ENCODE data around the gene DSG1. TPM values are rescaled to one million over a fixed set of nuclear protein-coding genes. Genes with fewer than 3 reads are reported as not detected.

The DSG1 gene
- total RNA-seq: 0.21 and 0.72 TPM in 2 replicates

DNA sequence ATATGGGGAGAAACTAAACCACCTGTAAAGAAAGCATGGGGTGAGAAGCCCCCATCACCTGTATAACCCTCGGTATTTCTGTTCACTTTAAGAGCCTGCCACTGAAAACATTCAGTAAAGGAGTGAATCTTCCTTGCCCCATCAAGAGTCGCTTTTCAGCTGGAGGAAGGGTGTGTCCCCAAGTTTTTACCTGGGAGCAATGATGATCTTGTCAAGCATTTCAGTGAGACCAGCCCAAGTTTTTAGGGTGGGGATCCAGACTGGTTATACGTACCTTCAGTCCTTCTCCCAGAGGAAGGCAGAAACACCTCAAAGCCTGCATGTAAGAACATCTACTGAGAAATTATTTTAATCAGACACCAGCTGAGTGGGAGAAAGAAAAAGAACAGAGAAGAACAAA is at the start of gene DSG1:
Gene DSG1 (plus strand): TSS at position 301 of the 400 bp plus-strand sequence. CDS start 141 bp downstream, outside the sequence.

DNA sequence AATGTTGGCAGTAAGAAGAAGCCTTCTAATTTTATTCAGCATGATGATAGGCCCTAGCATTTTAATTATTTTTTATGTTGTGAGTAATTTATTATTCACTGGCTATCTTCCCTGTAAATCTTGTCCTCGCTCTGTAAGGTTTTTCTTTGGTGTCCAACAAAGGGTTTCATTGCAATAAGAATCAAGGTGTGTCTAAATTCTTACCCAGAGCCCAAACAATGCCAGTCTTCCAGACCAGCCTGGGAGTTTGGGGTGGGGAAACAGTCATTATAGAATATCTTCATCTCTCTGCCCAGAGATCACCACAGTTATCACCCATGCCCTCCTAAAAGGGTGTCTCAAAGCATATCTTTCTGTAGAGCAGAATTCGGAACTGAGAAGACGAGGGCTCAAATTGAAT is 58.5 kb downstream of the DSG1 start, which contains the start of gene DSG4:
Gene DSG4 (plus strand): TSS at position 301 of the 400 bp plus-strand sequence. CDS start 135 bp downstream, outside the sequence.

Other genes starting within 250 kb of the DSG1 start
- 65.4 and 69.6 TPM in 2 replicates for gene DSC2, start 215.7 kb upstream of the DSG1 start, total RNA-seq
- under 0.01 TPM in 1 of 2 replicates, not detected in the other for gene DSC1, start 155.3 kb upstream of the DSG1 start, total RNA-seq
- not detected in 2 replicates for gene DSG4, start 58.6 kb downstream of the DSG1 start, total RNA-seq
- gene DSG3, start 129.6 kb downstream of the DSG1 start, total RNA-seq: 215 and 390 TPM in 2 replicates
- 136 and 189 TPM in 2 replicates for gene DSG2, start 180.0 kb downstream of the DSG1 start, total RNA-seq

All from tracheal epithelial cell (primary cell).